HG02623 (cell line): Measurements from ENCODE around the gene KRT4.
"Not testable (repeated sequence)": the region's sequence is repeated elsewhere in the genome, so short reads cannot be mapped to it uniquely, and the experiment has no call there.

Experiments
- ATAC-seq: cut with Tn5 transposase; IDR thresholded peaks from one replicate; pipeline ENCODE4 v1.9.1; 2021; ENCODE audit warnings: moderate library complexity; ENCODE audit not compliant: unreplicated experiment

KRT4 gene

GRCh38 chr12:52813885-52814709 lies at the start of gene KRT4:
Gene KRT4 (minus strand): TSS chr12:52814116. CDS start chr12:52814058, 58 bp downstream.
- no peak for ATAC-seq

GRCh38 chr12:52862023-52862422 lies 48.1 kb upstream of the KRT4 start:
- no peak for ATAC-seq

- ATAC-seq: no peak
Measured at GRCh38 chr12:52861511-52861910, 47.6 kb upstream of the KRT4 start.

- ATAC-seq: no peak
Measured at GRCh38 chr12:52860102-52860823, 46.3 kb upstream of the KRT4 start.

- ATAC-seq: no peak
Measured at GRCh38 chr12:52857500-52857899, 43.6 kb upstream of the KRT4 start.

- no peak for ATAC-seq
Measured at GRCh38 chr12:52856787-52857186, 42.9 kb upstream of the KRT4 start.

GRCh38 chr12:52856077-52856476 lies 42.2 kb upstream of the KRT4 start:
- not testable (repeated sequence) for ATAC-seq

- no peak for ATAC-seq
Measured at GRCh38 chr12:52851787-52852186, 37.9 kb upstream of the KRT4 start.

- no peak for ATAC-seq
Measured at GRCh38 chr12:52850681-52851080, 36.8 kb upstream of the KRT4 start.

- ATAC-seq: no peak
Measured at GRCh38 chr12:52849511-52849910, 35.6 kb upstream of the KRT4 start.

GRCh38 chr12:52848661-52849255 lies 34.8 kb upstream of the KRT4 start, which contains the start of gene KRT78:
Gene KRT78 (minus strand): TSS chr12:52848994. CDS start chr12:52848930, 64 bp downstream.
- no peak for ATAC-seq

- no peak for ATAC-seq
Measured at GRCh38 chr12:52847335-52848102, 33.6 kb upstream of the KRT4 start.

- ATAC-seq: no peak
Measured at GRCh38 chr12:52846356-52846970, 32.5 kb upstream of the KRT4 start.

- no peak for ATAC-seq
Measured at GRCh38 chr12:52845946-52846345, 32.0 kb upstream of the KRT4 start.

- ATAC-seq: no peak
Measured at GRCh38 chr12:52844386-52844785, 30.5 kb upstream of the KRT4 start.

- ATAC-seq: no peak
Measured at GRCh38 chr12:52839436-52840105, 25.7 kb upstream of the KRT4 start.

- no peak for ATAC-seq
Measured at GRCh38 chr12:52838609-52839435, 24.9 kb upstream of the KRT4 start.

GRCh38 chr12:52837781-52838608 lies 24.1 kb upstream of the KRT4 start:
- ATAC-seq: no peak
